ENCODE data around the gene RTN3.

Gene RTN3

GRCh38 chr11:63763496-63764339 is 82.4 kb downstream of the RTN3 start:
- Histone ChIP-seq H2AFZ (ENCODE audit: low read depth, low read length, severe bottlenecking) (no peak overlapping the region), H3K4me3 (ENCODE audit: insufficient read depth, low read length, poor library complexity, severe bottlenecking) (no peak overlapping the region), H3K4me2 (ENCODE audit: low read depth, low read length, poor library complexity, severe bottlenecking) (no peak overlapping the region), H3F3A (ENCODE audit: insufficient read depth) (0 out of 2 replicates have a peak, but pooled peaks cover 5% of the 10 kb centered on the region), H3K27ac (ENCODE audit: low read depth, low read length) (no peak overlapping the region), H4K20me1 (ENCODE audit: low read depth, low read length) (no peaks in the 10 kb centered on the region), H3K36me3 (ENCODE audit: low read length) (no peaks in the 10 kb centered on the region), H3K79me2 (ENCODE audit: insufficient read depth, low read length) (0 out of 2 replicates have a peak, but pooled peaks cover 15% of the 10 kb centered on the region), H3K27me3 (ENCODE audit: low read length) (no peaks in the 10 kb centered on the region), H3K9me3 (ENCODE audit: insufficient read depth, low read length) (no peaks in the 10 kb centered on the region), H3K9me2 (replicated peaks; ENCODE audit: insufficient read depth, low read length) (no peaks in the 10 kb centered on the region), H3K9ac (ENCODE audit: low read length) (no peak overlapping the region)
- TF ChIP-seq CTCF (IDR thresholded peaks at IDR 0.05; ENCODE audit: insufficient read depth, low read length, poor library complexity, severe bottlenecking) (no peak), EZH2phosphoT487 (conservative IDR thresholded peaks at IDR 0.05; ENCODE audit: low read length) (no peak)

GRCh38 chr11:63764340-63764678 is 83.0 kb downstream of the RTN3 start:
- TF ChIP-seq EZH2phosphoT487 (conservative IDR thresholded peaks at IDR 0.05; ENCODE audit: low read length) (no peak), CTCF (IDR thresholded peaks at IDR 0.05; ENCODE audit: insufficient read depth, low read length, poor library complexity, severe bottlenecking) (no peak)
- H3K79me2 ChIP-seq (ENCODE audit: insufficient read depth, low read length): 0 out of 2 replicates have a peak, but pooled peaks cover 15% of the 10 kb centered on the region
- H4K20me1 ChIP-seq (ENCODE audit: low read depth, low read length): no peaks in the 10 kb centered on the region
- no peak overlapping the region for H3K4me3 ChIP-seq (ENCODE audit: insufficient read depth, low read length, poor library complexity, severe bottlenecking)
- H3K9ac ChIP-seq (ENCODE audit: low read length): no peak overlapping the region
- H3K27ac ChIP-seq (ENCODE audit: low read depth, low read length): no peak overlapping the region
- no peaks in the 10 kb centered on the region for H3K9me2 ChIP-seq (replicated peaks; ENCODE audit: insufficient read depth, low read length)
- no peak overlapping the region for H2AFZ ChIP-seq (ENCODE audit: low read depth, low read length, severe bottlenecking)
- 0 out of 2 replicates have a peak, but pooled peaks cover 5% of the 10 kb centered on the region for H3F3A ChIP-seq (ENCODE audit: insufficient read depth)
- no peak overlapping the region for H3K4me2 ChIP-seq (ENCODE audit: low read depth, low read length, poor library complexity, severe bottlenecking)
- no peaks in the 10 kb centered on the region for H3K9me3 ChIP-seq (ENCODE audit: insufficient read depth, low read length)
- no peaks in the 10 kb centered on the region for H3K27me3 ChIP-seq (ENCODE audit: low read length)
- H3K36me3 ChIP-seq (ENCODE audit: low read length): no peaks in the 10 kb centered on the region

GRCh38 chr11:63764679-63765647 is 83.7 kb downstream of the RTN3 start:
- H3K4me3 ChIP-seq (ENCODE audit: insufficient read depth, low read length, poor library complexity, severe bottlenecking): no peak overlapping the region
- H3K9me3 ChIP-seq (ENCODE audit: insufficient read depth, low read length): no peaks in the 10 kb centered on the region
- no peaks in the 10 kb centered on the region for H3K36me3 ChIP-seq (ENCODE audit: low read length)
- H3K27ac ChIP-seq (ENCODE audit: low read depth, low read length): no peak overlapping the region
- no peak overlapping the region for H2AFZ ChIP-seq (ENCODE audit: low read depth, low read length, severe bottlenecking)
- no peaks in the 10 kb centered on the region for H3K27me3 ChIP-seq (ENCODE audit: low read length)
- H3K9ac ChIP-seq (ENCODE audit: low read length): no peak overlapping the region
- 0 out of 2 replicates have a peak, but pooled peaks cover 15% of the 10 kb centered on the region for H3K79me2 ChIP-seq (ENCODE audit: insufficient read depth, low read length)
- H3F3A ChIP-seq (ENCODE audit: insufficient read depth): 0 out of 2 replicates have a peak, but pooled peaks cover 5% of the 10 kb centered on the region
- H3K9me2 ChIP-seq (replicated peaks; ENCODE audit: insufficient read depth, low read length): no peaks in the 10 kb centered on the region
- no peak overlapping the region for H3K4me2 ChIP-seq (ENCODE audit: low read depth, low read length, poor library complexity, severe bottlenecking)
- H4K20me1 ChIP-seq (ENCODE audit: low read depth, low read length): no peaks in the 10 kb centered on the region
- TF ChIP-seq EZH2phosphoT487 (conservative IDR thresholded peaks at IDR 0.05; ENCODE audit: low read length): no peak
- no peak for TF ChIP-seq CTCF (IDR thresholded peaks at IDR 0.05; ENCODE audit: insufficient read depth, low read length, poor library complexity, severe bottlenecking)

Data from SU-DHL-6 (cell line).